GM19452 (cell line): Measurements from ENCODE around the gene ZNF358.

ENCODE experiments used
- ATAC-seq: cut with Tn5 transposase; IDR thresholded peaks from one replicate; pipeline ENCODE4 v1.9.1; 2021; ENCODE audit not compliant: unreplicated experiment

The ZNF358 gene

GRCh38 chr19:7515645-7516151, at the start of gene ZNF358:
TSS of gene ZNF358 (plus strand) at chr19:7516103. CDS start at chr19:7519243, 3,140 bp downstream.
- no peak for ATAC-seq

- no peak for ATAC-seq
These were observed 48.6 kb upstream of the ZNF358 start for GRCh38 chr19:7467009-7467989.

- ATAC-seq = no peak
These were observed 47.1 kb upstream of the ZNF358 start for GRCh38 chr19:7468840-7469239.

GRCh38 chr19:7469669-7470285, 46.1 kb upstream of the ZNF358 start:
- ATAC-seq = no peak

- no peak for ATAC-seq
These were observed 45.2 kb upstream of the ZNF358 start for GRCh38 chr19:7470540-7471305.

GRCh38 chr19:7471696-7472615, 43.9 kb upstream of the ZNF358 start:
- ATAC-seq = no peak

GRCh38 chr19:7475665-7476064, 40.2 kb upstream of the ZNF358 start:
- no peak for ATAC-seq

GRCh38 chr19:7476241-7476640, 39.7 kb upstream of the ZNF358 start:
- no peak for ATAC-seq

GRCh38 chr19:7476777-7477494, 39.0 kb upstream of the ZNF358 start:
- ATAC-seq = no peak

GRCh38 chr19:7477758-7478157, 38.1 kb upstream of the ZNF358 start:
- no peak for ATAC-seq

GRCh38 chr19:7478173-7478842, 37.6 kb upstream of the ZNF358 start:
- ATAC-seq = no peak

- no peak for ATAC-seq
These were observed 37.1 kb upstream of the ZNF358 start for GRCh38 chr19:7478843-7479227.

GRCh38 chr19:7480222-7480969, 35.5 kb upstream of the ZNF358 start:
- ATAC-seq = no peak

GRCh38 chr19:7480970-7481255, 35.0 kb upstream of the ZNF358 start:
- no peak for ATAC-seq

GRCh38 chr19:7482584-7483439, 33.1 kb upstream of the ZNF358 start:
- no peak for ATAC-seq

GRCh38 chr19:7483720-7484201, 32.1 kb upstream of the ZNF358 start:
- ATAC-seq = no peak

GRCh38 chr19:7486923-7487322, 29.0 kb upstream of the ZNF358 start:
- ATAC-seq = no peak
